ENCODE measurements around the gene SMU1.
"Not testable (repeated sequence)": the region's sequence is repeated elsewhere in the genome, so short reads cannot be mapped to it uniquely, and the experiment has no call there.

The SMU1 gene

DNA sequence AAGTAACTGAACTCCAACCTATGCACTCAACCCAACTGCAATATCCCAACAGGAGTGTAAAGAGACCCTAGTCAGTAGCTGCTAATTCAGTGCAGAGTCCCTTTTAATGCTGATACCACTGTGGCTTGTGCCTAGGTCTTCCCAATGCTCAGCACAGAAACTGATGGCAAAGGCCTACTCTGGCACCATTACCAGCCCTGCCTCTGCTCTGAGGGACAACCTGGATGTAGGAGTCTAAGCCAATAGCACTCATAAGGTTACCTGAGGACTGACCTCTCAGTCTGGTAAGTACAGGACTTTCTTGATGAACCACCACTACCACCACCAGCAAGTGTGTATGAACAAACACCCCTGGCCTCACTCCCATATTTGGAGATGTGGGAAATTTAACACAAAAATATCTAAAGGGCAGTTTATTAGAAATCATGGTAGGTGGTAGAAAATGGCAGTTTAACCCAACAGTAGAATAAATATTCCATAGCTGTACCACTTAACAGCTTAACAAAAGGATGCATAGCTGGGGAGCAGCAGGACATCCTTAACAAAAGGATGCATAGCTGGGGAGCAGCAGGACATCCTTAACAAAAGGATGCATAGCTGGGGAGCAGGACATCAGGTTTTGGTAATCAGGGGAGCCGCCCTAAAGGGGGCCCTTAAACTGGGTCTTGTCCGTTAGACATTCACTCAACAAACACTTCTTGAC, 62.4 kb downstream of the SMU1 start:
- TF ChIP-seq, protein P1, sequence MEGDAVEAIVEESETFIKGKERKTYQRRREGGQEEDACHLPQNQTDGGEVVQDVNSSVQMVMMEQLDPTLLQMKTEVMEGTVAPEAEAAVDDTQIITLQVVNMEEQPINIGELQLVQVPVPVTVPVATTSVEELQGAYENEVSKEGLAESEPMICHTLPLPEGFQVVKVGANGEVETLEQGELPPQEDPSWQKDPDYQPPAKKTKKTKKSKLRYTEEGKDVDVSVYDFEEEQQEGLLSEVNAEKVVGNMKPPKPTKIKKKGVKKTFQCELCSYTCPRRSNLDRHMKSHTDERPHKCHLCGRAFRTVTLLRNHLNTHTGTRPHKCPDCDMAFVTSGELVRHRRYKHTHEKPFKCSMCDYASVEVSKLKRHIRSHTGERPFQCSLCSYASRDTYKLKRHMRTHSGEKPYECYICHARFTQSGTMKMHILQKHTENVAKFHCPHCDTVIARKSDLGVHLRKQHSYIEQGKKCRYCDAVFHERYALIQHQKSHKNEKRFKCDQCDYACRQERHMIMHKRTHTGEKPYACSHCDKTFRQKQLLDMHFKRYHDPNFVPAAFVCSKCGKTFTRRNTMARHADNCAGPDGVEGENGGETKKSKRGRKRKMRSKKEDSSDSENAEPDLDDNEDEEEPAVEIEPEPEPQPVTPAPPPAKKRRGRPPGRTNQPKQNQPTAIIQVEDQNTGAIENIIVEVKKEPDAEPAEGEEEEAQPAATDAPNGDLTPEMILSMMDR (IDR thresholded peaks at IDR 0.05), result no peak
- no peak overlapping the region for H3K4me2 ChIP-seq (ENCODE audit: low read length)
- H3K27me3 ChIP-seq (ENCODE audit: control insufficient read depth, insufficient read depth, low read length), result no peaks in the 10 kb centered on the region
- H3K9me3 ChIP-seq (ENCODE audit: control insufficient read depth, low read length), result no peaks in the 10 kb centered on the region
- H3K4me3 ChIP-seq (ENCODE audit: low read depth, low read length), result no peak overlapping the region
- no peak overlapping the region for H2AFZ ChIP-seq
- no peaks in the 10 kb centered on the region for H3K36me3 ChIP-seq (ENCODE audit: control insufficient read depth, insufficient read depth, low read length)
- no peaks in the 10 kb centered on the region for H3K4me1 ChIP-seq
- H3K27ac ChIP-seq, result no peak overlapping the region
- no peak overlapping the region for H3K9ac ChIP-seq
- peaks cover 5% of the 10 kb centered on the region for H3K79me2 ChIP-seq

DNA sequence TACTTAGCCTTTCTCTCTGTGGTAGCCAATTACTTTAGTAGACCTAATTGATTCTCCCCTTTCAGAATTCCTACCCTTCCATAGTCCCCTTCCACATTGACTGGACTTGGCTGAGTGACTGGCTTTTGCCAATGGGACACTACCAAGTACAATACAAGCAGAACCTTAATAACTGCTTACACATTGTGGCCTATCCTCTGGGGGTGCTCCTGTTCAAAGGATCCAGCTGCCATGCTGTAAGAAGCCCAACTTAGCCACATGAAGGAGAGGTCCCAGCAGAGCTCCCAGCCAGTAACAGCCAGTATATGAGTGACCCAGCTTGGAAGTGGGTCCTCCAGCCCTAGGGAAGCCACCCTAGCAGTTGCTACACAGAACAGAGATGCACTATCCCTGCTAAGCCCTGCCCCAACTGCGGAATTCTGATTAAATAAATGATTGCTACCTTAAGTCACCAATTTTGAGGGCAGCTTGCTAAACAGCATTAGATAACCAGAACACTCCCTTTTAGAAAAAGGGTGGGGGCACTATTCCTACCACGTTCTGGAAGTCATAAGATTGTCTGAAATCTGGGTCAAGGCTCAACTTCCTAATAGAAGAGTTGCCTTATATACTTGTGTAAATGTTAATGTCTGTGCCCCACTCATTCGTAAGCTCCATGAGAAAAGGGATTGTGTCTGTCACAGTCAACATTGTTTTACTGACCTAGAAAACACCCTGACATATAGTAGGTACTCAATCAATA, 64.0 kb downstream of the SMU1 start:
- Histone ChIP-seq H3K27ac (no peak overlapping the region), H3K36me3 (ENCODE audit: control insufficient read depth, insufficient read depth, low read length) (no peaks in the 10 kb centered on the region), H3K4me3 (ENCODE audit: low read depth, low read length) (no peak overlapping the region), H2AFZ (no peak overlapping the region), H3K4me2 (ENCODE audit: low read length) (no peak overlapping the region), H3K9ac (no peak overlapping the region), H3K27me3 (ENCODE audit: control insufficient read depth, insufficient read depth, low read length) (no peaks in the 10 kb centered on the region), H3K9me3 (ENCODE audit: control insufficient read depth, low read length) (no peaks in the 10 kb centered on the region), H3K4me1 (no peaks in the 10 kb centered on the region), H3K79me2 (peaks cover 2% of the 10 kb centered on the region)
- TF ChIP-seq, protein P1 (IDR thresholded peaks at IDR 0.05), result no peak

DNA sequence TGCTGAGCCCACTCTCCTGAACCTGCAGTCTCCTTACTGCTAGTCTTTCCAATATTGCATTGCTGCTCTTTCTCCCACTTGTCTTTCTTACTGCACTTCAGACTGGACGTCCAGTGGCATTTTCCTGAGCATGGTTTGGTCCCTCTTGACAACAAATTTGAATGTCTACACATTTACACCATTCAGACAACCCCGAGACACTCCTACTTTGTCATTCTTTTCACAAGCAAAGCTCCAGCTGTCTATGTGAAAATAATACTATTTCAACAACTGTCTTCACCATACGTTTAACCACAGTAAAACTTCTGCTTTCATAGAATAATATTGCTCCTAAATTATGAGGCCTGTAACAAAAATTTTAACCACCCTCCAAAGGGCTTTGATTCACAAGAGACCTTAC, 64.6 kb downstream of the SMU1 start:
- H3K79me2 ChIP-seq, result peaks cover 2% of the 10 kb centered on the region
- H3K9ac ChIP-seq, result no peak overlapping the region
- H3K27ac ChIP-seq, result no peak overlapping the region
- TF ChIP-seq, protein P1 (IDR thresholded peaks at IDR 0.05), result no peak
- H3K4me3 ChIP-seq (ENCODE audit: low read depth, low read length), result no peak overlapping the region
- H3K9me3 ChIP-seq (ENCODE audit: control insufficient read depth, low read length), result no peaks in the 10 kb centered on the region
- H3K27me3 ChIP-seq (ENCODE audit: control insufficient read depth, insufficient read depth, low read length), result no peaks in the 10 kb centered on the region
- H3K4me2 ChIP-seq (ENCODE audit: low read length), result no peak overlapping the region
- no peaks in the 10 kb centered on the region for H3K36me3 ChIP-seq (ENCODE audit: control insufficient read depth, insufficient read depth, low read length)
- no peak overlapping the region for H2AFZ ChIP-seq
- H3K4me1 ChIP-seq, result no peaks in the 10 kb centered on the region

DNA sequence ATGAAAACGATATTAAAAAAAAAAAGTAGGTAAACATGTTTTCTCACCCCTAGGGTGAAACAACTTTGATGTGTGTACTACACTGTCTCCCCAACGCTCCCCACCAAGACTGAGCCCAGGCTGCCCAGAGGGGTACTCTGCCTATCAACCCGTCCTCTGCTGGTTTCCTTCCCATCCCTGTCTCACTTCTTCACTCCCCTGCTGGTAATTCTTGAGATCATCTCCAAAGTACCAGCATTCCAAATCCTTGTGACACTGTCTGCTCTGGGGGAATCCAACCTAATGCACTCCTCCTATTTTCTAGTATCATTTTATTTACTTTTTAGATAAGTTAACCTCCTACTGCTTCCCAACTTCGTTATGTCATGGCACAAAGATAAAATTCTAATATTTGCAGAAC, 68.7 kb downstream of the SMU1 start:
- Histone ChIP-seq H3K4me3 (ENCODE audit: low read depth, low read length) (no peak overlapping the region), H3K27ac (no peak overlapping the region), H3K36me3 (ENCODE audit: control insufficient read depth, insufficient read depth, low read length) (no peaks in the 10 kb centered on the region), H2AFZ (no peak overlapping the region), H3K9me3 (ENCODE audit: control insufficient read depth, low read length) (no peaks in the 10 kb centered on the region), H3K27me3 (ENCODE audit: control insufficient read depth, insufficient read depth, low read length) (no peaks in the 10 kb centered on the region), H3K4me1 (no peaks in the 10 kb centered on the region), H3K79me2 (peaks cover 2% of the 10 kb centered on the region), H3K9ac (no peak overlapping the region), H3K4me2 (ENCODE audit: low read length) (no peak overlapping the region)
- TF ChIP-seq, protein P1 (IDR thresholded peaks at IDR 0.05), result no peak

DNA sequence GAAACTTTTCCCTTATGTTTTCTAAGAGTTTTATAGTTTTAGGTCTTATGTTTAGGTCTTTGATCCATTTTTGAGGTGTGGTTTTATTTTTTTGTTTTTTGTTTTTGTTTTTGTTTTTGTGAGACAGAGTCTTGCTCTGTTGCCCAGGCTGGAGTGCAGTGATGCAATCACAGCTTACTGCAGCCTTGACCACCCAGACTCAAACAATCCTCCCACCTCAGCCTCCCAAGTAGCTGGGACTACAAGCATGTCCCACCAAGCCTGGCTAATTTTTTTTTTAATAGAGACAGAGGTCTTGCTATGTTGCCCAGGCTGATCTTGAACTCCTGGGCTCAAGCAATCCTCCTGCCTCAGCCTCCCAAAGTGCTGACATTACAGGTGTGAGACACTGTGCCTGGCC, 71.1 kb downstream of the SMU1 start:
- not testable (repeated sequence) for H3K9me3 ChIP-seq (ENCODE audit: control insufficient read depth, low read length); H3K4me2 ChIP-seq (ENCODE audit: low read length); H3K4me1 ChIP-seq; H3K4me3 ChIP-seq (ENCODE audit: low read depth, low read length); H3K79me2 ChIP-seq; H2AFZ ChIP-seq; H3K27me3 ChIP-seq (ENCODE audit: control insufficient read depth, insufficient read depth, low read length); H3K27ac ChIP-seq; H3K9ac ChIP-seq; H3K36me3 ChIP-seq (ENCODE audit: control insufficient read depth, insufficient read depth, low read length)

DNA sequence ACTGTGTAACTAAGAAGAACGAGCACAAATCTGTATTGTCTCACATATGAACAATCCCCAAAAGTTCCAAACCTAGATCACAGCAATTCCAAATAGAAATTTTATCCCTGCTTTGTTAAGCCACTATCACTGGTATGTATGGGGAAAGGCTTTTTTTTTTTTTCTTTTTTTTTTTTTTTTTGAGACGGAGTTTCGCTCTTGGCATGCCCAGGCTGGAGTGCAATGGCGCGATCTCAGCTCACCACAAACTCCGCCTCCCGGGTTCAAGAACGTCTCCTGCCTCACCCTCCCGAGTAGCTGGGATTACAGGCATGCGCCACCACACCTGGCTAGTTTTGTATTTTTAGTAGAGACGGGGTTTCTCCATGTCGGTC, 75.8 kb downstream of the SMU1 start:
- not testable (repeated sequence) for H3K9me3 ChIP-seq (ENCODE audit: control insufficient read depth, low read length); H3K4me1 ChIP-seq; H3K36me3 ChIP-seq (ENCODE audit: control insufficient read depth, insufficient read depth, low read length); H3K79me2 ChIP-seq; H3K9ac ChIP-seq; H3K27me3 ChIP-seq (ENCODE audit: control insufficient read depth, insufficient read depth, low read length)
- Histone ChIP-seq H2AFZ (peak overlapping the region; percentile 94), H3K27ac (peak overlapping the region; percentile 85), H3K4me2 (ENCODE audit: low read length) (peak overlapping the region; percentile 71), H3K4me3 (ENCODE audit: low read depth, low read length) (peak overlapping the region; percentile 83)

Measured in parathyroid adenoma (tissue), 2 donors.